Gastroesophageal sphincter (tissue), 4 donors: ENCODE results near the gene SIVA1. TPM values are rescaled to one million over a fixed set of nuclear protein-coding genes. Genes with fewer than 3 reads are reported as not detected.

Source experiments
- ATAC-seq: fragments of 150-250 bp; one replicate; pipeline ENCODE4 v1.9.1; 2016; ENCODE audit warnings: mild to moderate bottlenecking, moderate library complexity
- H3K27ac ChIP-seq, 4 donors: fragments of 200-600 bp; sonication (generic) in 3 of 4; 1 replicate in 3 of 4; 2 replicates in 1 of 4; pipeline ENCODE4 v1.5.1; 2016 to 2019
- H3K27me3 ChIP-seq: fragments of 200-600 bp; sonication (generic); one replicate; pipeline ENCODE4 v1.5.1; 2019
- H3K36me3 ChIP-seq, 2 donors: fragments of 200-600 bp; sonication (generic); one replicate each; pipeline ENCODE4 v1.5.1; 2019; ENCODE audit warnings: control low read depth in 1 of 2
- H3K4me1 ChIP-seq, 3 donors: fragments of 200-600 bp; sonication (generic); 1 replicate in 2 of 3; 2 replicates in 1 of 3; pipeline ENCODE4 v1.5.1; 2016 to 2019; ENCODE audit warnings: control low read depth in 2 of 3
- H3K4me3 ChIP-seq, 2 donors: fragments of 200-600 bp; sonication (generic); one replicate each; pipeline ENCODE4 v1.5.1; 2019; ENCODE audit warnings: mild to moderate bottlenecking in 1 of 2, moderate library complexity in 1 of 2
- H3K9me3 ChIP-seq, 3 donors: fragments of 200-600 bp; sonication (generic); one replicate each; pipeline ENCODE4 v1.5.1; 2017 to 2019; ENCODE audit warnings: control low read depth in 2 of 3
- CTCF ChIP-seq, 4 experiments: fragments of 200-600 bp in 2 of 4; fragments of 450-650 bp in 2 of 4; sonication (generic) in 1 of 4; IDR thresholded peaks; one replicate each; pipeline ENCODE4 v1.5.1; 2017 to 2019; ENCODE audit warnings: antibody characterized with exemption in 4 of 4, mild to moderate bottlenecking in 2 of 4, moderate library complexity in 2 of 4
- EP300 ChIP-seq: sonication (generic); formaldehyde crosslinking; IDR thresholded peaks from one replicate; pipeline ENCODE4 v1.6.1; 2017; ENCODE audit warnings: antibody characterized with exemption, mild to moderate bottlenecking
- POLR2A ChIP-seq, 2 donors: fragments of 450-650 bp; IDR thresholded peaks; one replicate each; pipeline ENCODE4 v1.6.1; 2017; ENCODE audit warnings: antibody characterized with exemption in 2 of 2, mild to moderate bottlenecking in 2 of 2, moderate library complexity in 1 of 2
- POLR2AphosphoS5 ChIP-seq: sonication (generic); formaldehyde crosslinking; IDR thresholded peaks from one replicate; pipeline ENCODE4 v1.6.1; 2017; ENCODE audit warnings: antibody characterized with exemption
- WGBS, 2 donors: methylation state at CpG; one replicate each; pipeline ENCODE4 v1.1.5; 2018; ENCODE audit warnings: low coverage in 1 of 2; 5-methylcytosine and 5-hydroxymethylcytosine counted together
- total RNA-seq, 4 donors: library from RNA; depleted of rRNA; stranded (reverse); fragments of >200 nt; gene quantifications; one replicate each; pipeline ENCODE4 v1.1.0, GENCODE V29; 2016

Gene SIVA1
- total RNA-seq, 4 donors from 2014 or later: 188 to 513 (median 363) TPM

- WGBS, 2 donors: 93% methylated on average over 3 of the region's 45 CpGs; no CpG with 5 or more reads in 1 of the 2 donors
- Histone ChIP-seq H3K36me3 (no peaks in the 10 kb centered on the region), H3K27me3 (no peaks in the 10 kb centered on the region), H3K4me1 (peaks cover 0 to 84% (median 18%) of the 10 kb centered on the region in 3 donors), H3K9me3 (no peaks in the 10 kb centered on the region), H3K4me3 (peak overlapping the region; percentile 61 to 68), H3K27ac (peak overlapping the region in 3 of 4 donors; percentile 89 to 98 (median 91))
- ATAC-seq: no peak
- no peak for TF ChIP-seq EP300
- TF ChIP-seq CTCF (IDR thresholded peaks at IDR 0.05): no peak
- TF ChIP-seq POLR2AphosphoS5: no peak
- no peak for TF ChIP-seq POLR2A (IDR thresholded peaks at IDR 0.05)
Observed at GRCh38 chr14:104801520-104802393, 48.8 kb downstream of the SIVA1 start.

GRCh38 chr14:104802394-104803184, 49.6 kb downstream of the SIVA1 start:
- Histone ChIP-seq H3K27ac (no peak overlapping the region), H3K36me3 (no peaks in the 10 kb centered on the region), H3K4me3 (no peak overlapping the region), H3K9me3 (no peaks in the 10 kb centered on the region), H3K27me3 (no peaks in the 10 kb centered on the region), H3K4me1 (peaks cover 0 to 75% (median 18%) of the 10 kb centered on the region in 3 donors)
- no peak for TF ChIP-seq POLR2AphosphoS5
- TF ChIP-seq POLR2A (IDR thresholded peaks at IDR 0.05): no peak
- TF ChIP-seq CTCF (IDR thresholded peaks at IDR 0.05): no peak
- TF ChIP-seq EP300: no peak
- 77 to 100% methylated on average over 1 to 3 of the region's 20 CpGs for whole genome bisulfite sequencing, 2 donors
- no peak for ATAC-seq

GRCh38 chr14:104803280-104803911, 50.4 kb downstream of the SIVA1 start:
- 79% methylated on average over 7 of the region's 19 CpGs; no CpG with 5 or more reads in 1 of the 2 donors for WGBS, 2 donors
- no peaks in the 10 kb centered on the region for H3K27me3 ChIP-seq
- peaks cover 0 to 67% (median 18%) of the 10 kb centered on the region in 3 donors for H3K4me1 ChIP-seq
- TF ChIP-seq CTCF (IDR thresholded peaks at IDR 0.05): no peak
- TF ChIP-seq EP300: no peak
- no peak for TF ChIP-seq POLR2AphosphoS5
- TF ChIP-seq POLR2A (IDR thresholded peaks at IDR 0.05): no peak
- H3K4me3 ChIP-seq: no peak overlapping the region
- H3K27ac ChIP-seq: peak overlapping the region in 1 of 4 donors; percentile 6
- H3K9me3 ChIP-seq: no peaks in the 10 kb centered on the region
- no peaks in the 10 kb centered on the region for H3K36me3 ChIP-seq
- ATAC-seq: no peak

DNA sequence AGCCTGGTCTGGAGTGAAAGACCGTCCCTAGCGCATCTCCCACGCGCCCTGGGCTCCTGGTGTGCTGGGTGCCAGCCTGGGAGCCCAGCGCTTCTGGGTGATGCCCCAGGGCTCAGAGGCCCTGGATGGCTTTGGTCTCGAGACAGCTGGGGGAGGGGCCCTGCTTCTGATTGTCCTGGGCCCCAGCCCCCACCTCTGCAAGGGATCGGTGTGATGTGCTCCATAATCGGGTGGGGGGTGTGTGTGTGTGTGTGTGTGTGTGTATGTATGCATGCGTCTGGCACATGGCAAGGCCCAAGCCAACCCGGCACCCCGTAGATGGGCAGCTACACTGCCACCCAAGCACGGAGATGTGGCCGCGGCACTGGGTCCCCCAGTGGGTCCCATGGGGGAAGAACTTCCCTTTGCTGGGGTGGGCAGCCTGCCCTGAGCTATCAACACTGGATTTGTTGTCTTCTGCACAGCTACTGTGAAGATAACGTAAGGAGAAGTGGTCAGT, 51.0 kb downstream of the SIVA1 start:
- no peak overlapping the region for H3K27ac ChIP-seq
- 75 to 91% methylated on average over 4 to 5 of the region's 15 CpGs for WGBS, 2 donors
- peaks cover 0 to 63% (median 18%) of the 10 kb centered on the region in 3 donors for H3K4me1 ChIP-seq
- H3K4me3 ChIP-seq: no peak overlapping the region
- ATAC-seq: no peak
- no peaks in the 10 kb centered on the region for H3K36me3 ChIP-seq
- H3K9me3 ChIP-seq: no peaks in the 10 kb centered on the region
- H3K27me3 ChIP-seq: no peaks in the 10 kb centered on the region
- TF ChIP-seq POLR2AphosphoS5: no peak
- TF ChIP-seq CTCF (IDR thresholded peaks at IDR 0.05): no peak
- no peak for TF ChIP-seq EP300
- no peak for TF ChIP-seq POLR2A (IDR thresholded peaks at IDR 0.05)
